Measurements from ENCODE around the gene CACNB1. TPM values are rescaled to one million over a fixed set of nuclear protein-coding genes. Genes with fewer than 3 reads are reported as not detected.

Gene CACNB1
- total and polyA plus RNA-seq, 2 of the 4 experiments (the other 2 are of a cell fraction), result 2.5 to 8.6 TPM

DNA sequence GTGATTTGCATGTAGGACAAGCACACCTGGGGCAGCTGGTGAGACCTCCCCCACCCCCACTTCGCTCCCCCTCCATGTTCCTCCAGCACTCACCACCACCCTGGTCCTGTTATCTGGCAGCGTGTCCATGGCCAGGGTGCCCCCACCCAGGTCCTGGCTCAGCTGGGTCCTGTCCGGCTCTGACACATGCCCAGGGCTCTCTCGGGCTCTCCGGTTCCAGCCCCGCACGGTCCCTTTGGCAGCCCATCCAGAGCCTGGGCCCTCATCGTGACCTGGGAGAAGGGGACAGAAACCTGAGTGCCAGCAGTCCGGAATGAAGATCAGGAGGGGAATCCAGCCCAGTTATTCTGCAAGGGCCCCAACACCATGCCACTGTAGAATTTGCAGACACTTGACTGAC lies 57.9 kb downstream of the CACNB1 start:
- Histone ChIP-seq H4K20me1 (ENCODE audit: insufficient read depth, low read length) (no peaks in the 10 kb centered on the region), H3K9ac (ENCODE audit: low read depth, low read length) (no peak overlapping the region), H4K5ac (ENCODE audit: low read depth, low read length) (0 out of 2 replicates have a peak overlapping the region, but pooled peaks have one; percentile 6), H3K4ac (ENCODE audit: low read depth, low read length) (peak overlapping the region; percentile 91), H2BK15ac (ENCODE audit: low read depth, low read length) (peak overlapping the region; percentile 79; the same call in 1 of the 3 replicates), H3K14ac (replicated peaks; ENCODE audit: low read depth, low read length) (peak overlapping the region; percentile 73), H2AFZ (replicated peaks; ENCODE audit: low read length, poor library complexity) (peak overlapping the region; percentile 77), H3K4me3 (ENCODE audit: insufficient read depth, low read depth, low read length) (no peak overlapping the region), H2BK120ac (ENCODE audit: low read depth, low read length) (peak overlapping the region; percentile 95), H2BK20ac (ENCODE audit: low read depth, low read length) (peak overlapping the region; percentile 89), H3K9me1 (ENCODE audit: insufficient read depth, low read length) (peaks cover 17% of the 10 kb centered on the region), H3K4me2 (ENCODE audit: low read depth, low read length) (0 out of 2 replicates have a peak overlapping the region, but pooled peaks have one; percentile 11), H3K36me3 (ENCODE audit: control insufficient read depth, insufficient read depth, low read length) (no peaks in the 10 kb centered on the region), H3K56ac (ENCODE audit: extremely low read depth, insufficient read depth, low read length) (no peak overlapping the region), H4K8ac (ENCODE audit: low read depth in 2 of 2, low read length in 2 of 2) (peak overlapping the region in 1 of 2 experiments; percentile 65; a peak in 2 of 4 replicates), H3K27ac (ENCODE audit: insufficient read depth, low read length) (no peak overlapping the region), H3K4me1 (ENCODE audit: control insufficient read depth, insufficient read depth, low read length) (peaks cover 18% of the 10 kb centered on the region), H2AK5ac (ENCODE audit: low read depth, low read length) (peak overlapping the region; percentile 94), H2BK5ac (ENCODE audit: low read depth, low read length, poor library complexity, severe bottlenecking) (peak overlapping the region; percentile 75), H3K23ac (ENCODE audit: low read depth, low read length) (peak overlapping the region; percentile 38; the same call in 1 of the 2 replicates), H3K79me1 (ENCODE audit: low read depth in 1 of 2, low read length in 2 of 2) (no peaks in the 10 kb centered on the region), H2AK9ac (replicated peaks; ENCODE audit: low read depth, low read length, poor library complexity) (peak overlapping the region; percentile 51), H3K9me3 (ENCODE audit: control insufficient read depth, insufficient read depth, low read length) (no peaks in the 10 kb centered on the region), H4K91ac (ENCODE audit: insufficient read depth, low read depth, low read length) (peak overlapping the region; percentile 82), H3K18ac (ENCODE audit: low read depth, low read length) (peak overlapping the region; percentile 17; the same call in 1 of the 2 replicates), H3K27me3 (ENCODE audit: control insufficient read depth, insufficient read depth, low read length) (no peaks in the 10 kb centered on the region)
- intact Hi-C loops (cut with micrococcal nuclease), result loop anchor here (5.0 kb wide), 1 partner anchor 157 kb away; no protein-coding TSS in a partner anchor
- DNase-seq (no peak), ATAC-seq (ENCODE audit: low read depth) (peak; percentile 2; the same call in 1 of the 2 replicates)
- ChIA-PET POLR2A (ENCODE audit: unreplicated experiment) (no interaction called here), CTCF (interaction anchor here (0.9 kb wide), 1 partner anchor 14 kb away, joined by 3 read pairs; no protein-coding TSS in a partner anchor)
- TF ChIP-seq, protein P1, sequence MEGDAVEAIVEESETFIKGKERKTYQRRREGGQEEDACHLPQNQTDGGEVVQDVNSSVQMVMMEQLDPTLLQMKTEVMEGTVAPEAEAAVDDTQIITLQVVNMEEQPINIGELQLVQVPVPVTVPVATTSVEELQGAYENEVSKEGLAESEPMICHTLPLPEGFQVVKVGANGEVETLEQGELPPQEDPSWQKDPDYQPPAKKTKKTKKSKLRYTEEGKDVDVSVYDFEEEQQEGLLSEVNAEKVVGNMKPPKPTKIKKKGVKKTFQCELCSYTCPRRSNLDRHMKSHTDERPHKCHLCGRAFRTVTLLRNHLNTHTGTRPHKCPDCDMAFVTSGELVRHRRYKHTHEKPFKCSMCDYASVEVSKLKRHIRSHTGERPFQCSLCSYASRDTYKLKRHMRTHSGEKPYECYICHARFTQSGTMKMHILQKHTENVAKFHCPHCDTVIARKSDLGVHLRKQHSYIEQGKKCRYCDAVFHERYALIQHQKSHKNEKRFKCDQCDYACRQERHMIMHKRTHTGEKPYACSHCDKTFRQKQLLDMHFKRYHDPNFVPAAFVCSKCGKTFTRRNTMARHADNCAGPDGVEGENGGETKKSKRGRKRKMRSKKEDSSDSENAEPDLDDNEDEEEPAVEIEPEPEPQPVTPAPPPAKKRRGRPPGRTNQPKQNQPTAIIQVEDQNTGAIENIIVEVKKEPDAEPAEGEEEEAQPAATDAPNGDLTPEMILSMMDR (conservative IDR thresholded peaks at IDR 0.05; ENCODE audit: low read depth, low read length), result no peak
- no peak for TF ChIP-seq RAD21 (IDR thresholded peaks at IDR 0.05; ENCODE audit: low read length)
- no peak for TF ChIP-seq CEBPB (IDR thresholded peaks at IDR 0.05; ENCODE audit: low read depth, low read length)
- no peak for TF ChIP-seq RCOR1 (IDR thresholded peaks at IDR 0.05; ENCODE audit: insufficient replicate concordance, low read length)
- no peak for TF ChIP-seq MXI1 (IDR thresholded peaks at IDR 0.05; ENCODE audit: borderline replicate concordance, low read depth, low read length)
- no peak for TF ChIP-seq POLR2A (IDR thresholded peaks at IDR 0.05; ENCODE audit: low read depth, low read length)
- no peak for TF ChIP-seq CHD1 (IDR thresholded peaks at IDR 0.05; ENCODE audit: low read depth, low read length)
- TF ChIP-seq SMC3 (IDR thresholded peaks at IDR 0.05; ENCODE audit: low read depth, low read length), result no peak
- no peak for TF ChIP-seq FOS (IDR thresholded peaks at IDR 0.05; ENCODE audit: low read depth, low read length)
- TF ChIP-seq ELK1 (IDR thresholded peaks at IDR 0.05; ENCODE audit: borderline replicate concordance, low read depth, low read length), result no peak
- no peak for TF ChIP-seq NFE2L2 (IDR thresholded peaks at IDR 0.05; ENCODE audit: low read depth, low read length)
- no peak for TF ChIP-seq MAFK (IDR thresholded peaks at IDR 0.05; ENCODE audit: low read depth, low read length)
- TF ChIP-seq MAZ (IDR thresholded peaks at IDR 0.05; ENCODE audit: borderline replicate concordance, low read depth, low read length), result no peak
- no peak for TF ChIP-seq RFX5 (IDR thresholded peaks at IDR 0.05; ENCODE audit: low read depth, low read length)
- TF ChIP-seq USF2 (IDR thresholded peaks at IDR 0.05; ENCODE audit: low read depth, low read length), result no peak
- TF ChIP-seq BHLHE40 (IDR thresholded peaks at IDR 0.05; ENCODE audit: low read depth, low read length), result no peak
- BruUV-seq (replicated peaks), result no TSS peak
- in situ Hi-C loops (cut with MboI; ENCODE audit: low sequenced_read_pairs), result no loop called here
- WGBS, 2 experiments (ENCODE audit: extremely low coverage in 2 of 2, insufficient read length in 1 of 2), result 100% methylated on average over 1 of the region's 9 CpGs; no CpG with 5 or more reads in 1 of the 2 experiments
- dilution Hi-C loops (cut with HindIII; ENCODE audit: low sequenced_read_pairs, unreplicated experiment), result no loop called here

All from IMR-90 (cell line).